GM19035 (cell line): Measurements from ENCODE around the gene PABPN1.
"Not testable (repeated sequence)": the region's sequence is repeated elsewhere in the genome, so short reads cannot be mapped to it uniquely, and the experiment has no call there.

Experiments used
- ATAC-seq: cut with Tn5 transposase; IDR thresholded peaks from one replicate; pipeline ENCODE4 v1.9.1; 2021; ENCODE audit not compliant: unreplicated experiment

Gene PABPN1

DNA sequence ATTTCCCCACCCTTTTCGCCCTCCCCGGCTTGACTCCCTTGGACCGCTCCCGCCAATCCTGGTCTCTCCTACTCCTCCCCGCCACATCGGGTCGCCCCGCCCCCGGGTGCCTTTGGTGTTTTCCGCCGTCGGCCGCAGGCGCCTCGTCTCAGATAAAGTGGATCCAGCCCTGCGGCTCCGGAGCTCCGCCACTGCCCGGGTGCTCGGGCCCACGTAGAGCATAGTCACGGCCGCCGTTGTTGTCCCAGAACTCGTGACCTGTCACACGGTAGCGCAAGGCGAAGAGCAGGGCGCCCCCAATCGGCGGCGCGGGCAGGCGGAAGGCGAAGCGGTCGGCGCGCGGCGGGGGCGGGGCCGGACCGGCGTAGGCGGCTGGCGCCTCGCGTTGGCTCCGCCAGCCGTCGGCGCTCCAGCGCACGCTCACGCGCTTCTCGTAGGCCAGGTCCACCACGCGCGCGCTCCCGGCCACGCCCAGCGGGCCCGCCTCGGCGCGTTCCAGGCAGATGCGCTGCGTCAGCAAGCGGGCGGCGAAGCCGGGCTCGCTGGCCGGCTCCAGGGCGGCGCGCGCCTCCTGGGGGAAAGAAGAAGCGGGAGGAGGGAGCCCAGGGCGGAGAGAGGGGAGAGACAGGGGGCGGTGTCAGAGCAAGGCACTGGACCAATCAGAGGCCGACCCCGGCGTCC lies 19.8 kb upstream of the PABPN1 start:
- peak; percentile 75 for ATAC-seq

DNA sequence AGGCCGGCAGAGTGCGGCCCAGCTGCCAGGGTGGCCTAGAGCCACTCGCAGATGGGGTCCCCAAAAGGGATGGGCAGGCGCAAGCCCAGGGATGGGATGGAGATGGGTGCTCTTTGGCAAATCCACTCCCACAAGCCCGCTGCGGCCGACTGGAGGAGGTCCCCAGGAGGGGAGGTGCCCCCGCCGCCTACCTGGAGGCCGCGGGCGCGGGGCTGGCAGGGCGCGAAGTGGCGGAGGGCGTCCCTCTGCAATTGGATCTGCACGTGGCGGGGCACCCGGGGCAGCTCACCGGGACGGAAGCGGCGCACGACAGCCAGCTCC lies 19.3 kb upstream of the PABPN1 start:
- ATAC-seq: peak; percentile 15

DNA sequence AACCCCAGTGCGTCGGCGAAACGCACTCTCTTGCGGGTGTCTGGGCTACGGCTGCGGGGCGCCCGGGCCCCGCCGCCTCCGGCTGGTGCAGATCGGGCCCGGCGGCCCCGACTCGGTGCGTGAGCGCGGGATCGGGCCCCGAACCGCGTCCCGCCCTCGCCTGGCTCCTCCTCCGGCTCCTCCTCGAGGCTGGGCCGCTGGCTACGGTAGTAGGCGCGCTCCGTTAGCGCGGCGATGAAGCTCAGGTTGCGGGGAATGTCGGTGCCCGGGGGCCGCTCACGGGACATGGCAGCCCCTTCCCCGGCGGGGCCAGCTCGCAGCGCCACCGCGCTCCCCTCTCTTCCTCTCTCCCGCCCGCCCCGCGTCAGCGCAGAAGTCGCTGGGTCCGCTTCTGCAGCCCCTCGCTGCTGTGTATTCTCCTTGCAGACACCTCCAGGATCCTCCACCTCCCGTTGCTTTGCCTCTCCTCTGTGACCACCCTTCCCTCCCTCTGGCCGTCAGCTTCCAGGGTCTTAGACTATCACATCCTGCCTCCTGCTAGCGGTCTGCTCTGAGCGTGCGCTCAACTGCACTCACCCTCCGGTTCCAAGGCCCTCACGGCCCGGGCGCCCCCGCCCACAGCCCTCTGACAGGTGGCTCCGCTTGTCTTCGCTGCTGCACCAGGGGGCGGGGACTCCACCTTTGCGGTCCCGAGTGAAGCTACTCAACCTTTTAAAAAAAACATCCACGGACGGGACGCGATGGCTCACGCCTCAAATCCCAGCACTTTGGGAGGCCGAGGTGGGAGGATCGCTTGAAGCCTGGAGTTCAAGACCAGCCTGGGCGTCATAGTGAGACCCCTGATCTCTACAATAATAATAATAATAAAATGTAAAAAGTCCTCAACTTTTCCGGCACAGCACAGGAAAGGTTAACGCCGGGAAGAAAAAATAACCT lies 18.7 kb upstream of the PABPN1 start, which contains the start of gene PPP1R3E:
PPP1R3E (minus strand) TSS at position 570 of the 936 bp plus-strand sequence; CDS start at position 287, 283 bp downstream.
- peak; percentile 33 for ATAC-seq

DNA sequence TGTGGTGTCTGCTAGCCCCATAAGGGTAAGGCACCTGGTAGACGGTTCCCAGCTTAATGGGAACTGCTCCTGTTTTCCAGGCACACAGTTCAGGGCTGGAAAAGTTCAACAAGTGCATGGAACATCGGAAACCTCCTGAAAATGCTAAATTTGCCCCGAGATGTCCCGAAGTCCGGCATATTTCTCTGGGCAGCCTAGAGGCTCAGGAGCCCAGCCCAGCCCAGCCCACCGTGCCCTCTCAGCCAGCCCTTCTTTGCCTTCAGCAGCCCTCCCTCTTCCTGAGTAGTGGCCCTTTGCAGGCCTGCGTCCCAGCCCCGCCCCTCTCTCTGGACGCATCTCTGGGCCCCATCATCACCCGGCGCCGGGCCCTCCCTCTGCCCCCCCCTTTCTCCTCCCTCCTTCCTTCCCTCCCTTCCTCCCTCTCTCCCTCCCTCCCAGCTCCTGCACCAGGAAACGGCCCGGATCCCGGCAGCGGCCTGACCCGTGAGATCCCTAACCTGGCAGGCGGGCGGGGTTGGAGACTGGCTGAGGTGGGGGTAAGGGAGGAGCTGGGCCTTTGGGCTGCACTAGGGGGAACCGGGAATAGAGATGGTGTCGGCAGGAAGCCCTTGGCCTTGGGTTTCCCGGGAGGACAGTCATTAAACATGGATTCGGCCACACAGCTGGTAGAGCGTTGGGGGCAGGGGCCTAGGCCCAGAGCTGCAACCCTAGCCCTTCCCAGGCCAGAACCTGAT lies 14.7 kb upstream of the PABPN1 start, which contains the start of gene BCL2L2:
BCL2L2 (plus strand) TSS at position 422 of the 734 bp plus-strand sequence. CDS start 935 bp downstream, outside the sequence.
- ATAC-seq: no peak

DNA sequence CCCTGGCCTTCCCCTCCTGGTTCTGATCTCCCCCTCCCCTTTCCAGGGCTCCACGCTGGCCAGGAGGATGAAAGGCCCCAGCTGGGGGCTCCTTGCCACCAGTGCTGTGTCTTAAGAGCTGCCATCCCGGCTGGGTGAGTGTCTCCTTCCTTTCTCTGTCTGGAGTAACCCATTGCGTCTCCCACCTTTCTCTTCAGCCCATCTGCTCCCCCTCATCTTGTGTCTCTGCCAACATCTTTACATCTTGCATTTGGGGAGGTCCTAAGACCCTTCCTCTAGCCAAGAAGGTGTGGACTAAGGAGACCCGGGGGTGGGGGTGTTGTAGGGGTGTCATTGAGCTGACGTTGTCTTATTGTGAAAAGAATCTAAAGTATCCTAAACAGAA lies 14.1 kb upstream of the PABPN1 start:
- ATAC-seq: no peak

DNA sequence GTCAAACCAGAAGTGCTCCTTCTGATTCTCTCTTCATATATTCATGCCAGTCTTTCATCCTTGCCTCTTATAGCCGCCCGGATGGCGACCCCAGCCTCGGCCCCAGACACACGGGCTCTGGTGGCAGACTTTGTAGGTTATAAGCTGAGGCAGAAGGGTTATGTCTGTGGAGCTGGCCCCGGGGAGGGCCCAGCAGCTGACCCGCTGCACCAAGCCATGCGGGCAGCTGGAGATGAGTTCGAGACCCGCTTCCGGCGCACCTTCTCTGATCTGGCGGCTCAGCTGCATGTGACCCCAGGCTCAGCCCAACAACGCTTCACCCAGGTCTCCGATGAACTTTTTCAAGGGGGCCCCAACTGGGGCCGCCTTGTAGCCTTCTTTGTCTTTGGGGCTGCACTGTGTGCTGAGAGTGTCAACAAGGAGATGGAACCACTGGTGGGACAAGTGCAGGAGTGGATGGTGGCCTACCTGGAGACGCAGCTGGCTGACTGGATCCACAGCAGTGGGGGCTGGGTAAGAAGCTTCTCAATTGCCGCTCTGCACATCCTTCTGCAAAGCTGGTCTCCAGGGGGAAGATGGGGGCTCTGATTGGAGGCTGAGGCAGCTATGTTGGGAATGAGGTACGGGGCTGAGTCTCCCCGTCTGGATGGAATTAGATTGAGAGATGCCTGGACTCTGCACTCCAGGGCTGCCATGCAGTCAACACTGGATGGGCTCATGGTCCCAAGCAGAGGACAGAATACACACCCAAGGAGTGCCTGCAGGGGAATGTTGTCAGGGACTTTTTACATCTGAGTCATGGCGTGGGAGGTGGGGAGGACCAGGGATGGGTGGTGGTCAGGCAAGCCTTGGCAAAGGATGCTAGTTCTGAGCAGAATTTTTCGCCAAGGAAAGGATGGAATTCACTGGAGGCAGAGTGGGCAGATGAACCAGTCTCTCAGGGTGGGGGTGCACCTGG lies 13.3 kb upstream of the PABPN1 start:
- no peak for ATAC-seq

DNA sequence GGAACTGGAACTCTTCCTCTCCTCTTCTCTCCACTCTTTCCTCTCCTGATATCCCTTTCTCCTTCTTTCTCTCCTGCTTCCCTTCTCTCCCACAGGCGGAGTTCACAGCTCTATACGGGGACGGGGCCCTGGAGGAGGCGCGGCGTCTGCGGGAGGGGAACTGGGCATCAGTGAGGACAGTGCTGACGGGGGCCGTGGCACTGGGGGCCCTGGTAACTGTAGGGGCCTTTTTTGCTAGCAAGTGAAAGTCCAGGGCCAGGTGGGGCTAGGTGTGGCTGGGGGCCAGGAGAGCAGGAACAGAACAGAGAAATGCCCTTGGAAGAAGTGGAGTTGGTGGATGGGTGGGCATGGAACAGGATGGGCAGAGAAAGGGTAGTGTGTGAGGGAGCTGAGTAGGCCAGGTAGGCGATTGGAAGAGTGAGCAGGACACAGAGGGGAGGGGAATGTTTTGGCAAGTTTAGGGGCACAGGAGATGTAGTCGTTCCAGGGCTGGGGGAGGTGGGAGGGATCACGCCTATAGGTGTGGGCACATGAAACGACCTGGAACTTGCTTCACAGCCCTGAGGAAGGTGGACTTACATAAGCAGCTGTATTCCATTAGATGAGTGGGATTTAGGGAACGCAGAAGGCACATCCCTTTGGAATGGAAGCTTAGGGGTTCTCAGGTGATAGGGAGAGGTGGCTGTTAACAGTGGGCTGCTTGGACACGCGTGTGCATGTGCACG lies 12.4 kb upstream of the PABPN1 start:
- no peak for ATAC-seq

DNA sequence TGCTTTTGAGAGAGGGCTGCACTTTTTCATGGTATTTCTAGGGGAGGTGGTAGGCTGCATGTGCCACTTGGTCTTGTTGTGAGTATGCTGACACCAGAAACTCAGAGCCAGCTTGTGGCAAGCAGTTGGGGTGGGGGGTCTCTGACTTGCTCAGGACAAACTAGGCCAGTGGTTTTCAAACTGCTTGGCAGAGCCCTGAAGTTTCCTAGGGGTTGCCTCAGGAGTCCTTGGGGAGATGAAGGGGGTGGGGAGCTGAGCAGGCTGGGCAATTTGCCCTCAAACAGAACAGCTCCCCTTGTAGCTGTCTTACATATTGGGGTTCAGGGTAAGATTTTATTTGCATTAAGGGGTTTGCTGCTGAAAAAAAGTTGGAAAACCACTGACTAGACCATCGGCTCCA lies 10.7 kb upstream of the PABPN1 start:
- ATAC-seq: no peak

DNA sequence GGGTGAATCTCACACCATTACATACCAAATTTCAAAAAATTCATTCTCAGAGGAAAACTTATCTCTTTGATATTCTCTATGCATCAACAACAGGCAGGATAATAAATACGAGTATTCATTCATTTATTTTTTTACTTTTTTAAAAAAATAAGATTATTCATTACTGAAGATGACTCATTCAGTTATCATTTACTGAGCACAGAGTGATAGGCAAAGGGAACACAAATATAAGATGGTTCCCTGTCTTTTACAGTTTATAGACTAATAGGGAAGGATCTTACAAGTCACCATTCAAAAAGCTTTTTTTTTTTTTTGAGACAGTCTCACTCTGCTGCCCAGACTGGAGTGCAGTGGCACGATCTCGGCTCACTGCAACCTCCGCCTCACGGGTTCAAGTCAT lies 5.0 kb upstream of the PABPN1 start:
- no peak for ATAC-seq

DNA sequence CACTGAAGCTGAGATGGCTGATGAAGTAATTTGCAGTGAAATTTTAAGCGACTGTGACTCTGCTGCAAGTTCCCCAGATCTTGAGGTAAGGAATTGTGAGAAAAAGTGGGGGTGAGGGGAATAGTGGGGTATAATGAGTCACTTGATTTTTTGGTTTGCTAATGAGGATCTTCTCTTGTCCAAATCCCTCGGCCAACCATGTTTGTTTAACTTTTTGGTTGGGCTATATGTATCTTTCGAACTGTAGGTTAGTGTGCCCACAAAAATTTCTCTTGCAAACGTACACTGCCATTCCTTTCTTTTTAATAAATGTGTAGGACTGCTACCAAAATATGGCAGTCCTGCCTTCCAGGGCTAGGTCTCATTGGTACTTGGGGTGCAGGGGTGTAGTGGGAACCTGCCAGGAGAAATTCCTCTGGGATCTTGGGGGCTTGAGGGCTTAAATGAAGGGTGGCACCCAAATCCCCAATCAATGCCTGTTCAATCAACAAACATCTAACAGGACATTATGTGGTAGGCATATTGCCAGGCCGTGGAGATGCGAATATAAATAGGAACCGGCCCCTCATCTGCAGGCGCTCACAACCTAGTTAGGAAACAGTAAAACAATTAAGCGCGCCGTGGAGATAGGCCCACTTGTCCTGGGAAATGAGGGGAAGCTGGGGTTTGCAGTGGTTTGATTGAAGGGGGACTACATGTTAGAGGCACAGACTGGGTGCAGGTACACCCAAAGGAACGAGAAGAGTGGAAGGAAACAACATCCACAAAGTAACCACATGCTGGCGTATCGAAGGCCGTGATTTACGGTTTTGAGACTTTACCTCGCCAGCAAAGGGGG lies 1.3 kb upstream of the PABPN1 start:
- ATAC-seq: no peak

DNA sequence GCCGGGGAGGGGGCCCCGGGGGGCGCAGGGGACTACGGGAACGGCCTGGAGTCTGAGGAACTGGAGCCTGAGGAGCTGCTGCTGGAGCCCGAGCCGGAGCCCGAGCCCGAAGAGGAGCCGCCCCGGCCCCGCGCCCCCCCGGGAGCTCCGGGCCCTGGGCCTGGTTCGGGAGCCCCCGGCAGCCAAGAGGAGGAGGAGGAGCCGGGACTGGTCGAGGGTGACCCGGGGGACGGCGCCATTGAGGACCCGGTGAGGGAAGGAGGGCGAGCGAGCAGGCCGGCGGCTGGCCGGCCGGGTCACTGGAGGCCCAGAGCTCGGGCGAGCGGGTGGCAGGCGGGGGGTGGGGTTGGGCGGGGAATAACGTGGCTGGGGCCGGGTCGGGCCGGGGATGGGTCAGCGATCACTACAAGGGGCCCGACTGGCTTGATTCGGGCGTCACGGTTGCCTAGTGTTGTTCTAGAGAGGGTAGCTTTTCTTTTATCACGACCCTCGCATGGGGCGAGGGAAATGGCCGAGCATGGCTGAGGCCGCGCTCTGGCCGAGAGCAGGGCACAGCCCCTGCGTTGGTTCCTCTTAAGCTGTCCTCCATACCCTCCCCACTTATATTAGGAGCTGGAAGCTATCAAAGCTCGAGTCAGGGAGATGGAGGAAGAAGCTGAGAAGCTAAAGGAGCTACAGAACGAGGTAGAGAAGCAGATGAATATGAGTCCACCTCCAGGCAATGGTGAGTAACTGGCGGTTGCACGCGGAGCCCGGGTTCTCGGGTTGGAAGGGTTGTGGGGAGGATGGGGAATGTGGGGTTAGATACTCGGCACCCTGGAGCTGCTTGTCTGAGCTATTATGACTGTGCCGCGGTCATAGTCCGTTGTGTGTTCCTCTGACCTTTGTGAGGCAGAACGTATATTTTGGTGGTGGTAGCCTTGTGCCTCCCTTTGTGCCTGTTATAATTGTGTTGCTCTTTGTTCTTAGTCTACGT lies 603 bp downstream of the PABPN1 start:
- ATAC-seq: peak; percentile 19

DNA sequence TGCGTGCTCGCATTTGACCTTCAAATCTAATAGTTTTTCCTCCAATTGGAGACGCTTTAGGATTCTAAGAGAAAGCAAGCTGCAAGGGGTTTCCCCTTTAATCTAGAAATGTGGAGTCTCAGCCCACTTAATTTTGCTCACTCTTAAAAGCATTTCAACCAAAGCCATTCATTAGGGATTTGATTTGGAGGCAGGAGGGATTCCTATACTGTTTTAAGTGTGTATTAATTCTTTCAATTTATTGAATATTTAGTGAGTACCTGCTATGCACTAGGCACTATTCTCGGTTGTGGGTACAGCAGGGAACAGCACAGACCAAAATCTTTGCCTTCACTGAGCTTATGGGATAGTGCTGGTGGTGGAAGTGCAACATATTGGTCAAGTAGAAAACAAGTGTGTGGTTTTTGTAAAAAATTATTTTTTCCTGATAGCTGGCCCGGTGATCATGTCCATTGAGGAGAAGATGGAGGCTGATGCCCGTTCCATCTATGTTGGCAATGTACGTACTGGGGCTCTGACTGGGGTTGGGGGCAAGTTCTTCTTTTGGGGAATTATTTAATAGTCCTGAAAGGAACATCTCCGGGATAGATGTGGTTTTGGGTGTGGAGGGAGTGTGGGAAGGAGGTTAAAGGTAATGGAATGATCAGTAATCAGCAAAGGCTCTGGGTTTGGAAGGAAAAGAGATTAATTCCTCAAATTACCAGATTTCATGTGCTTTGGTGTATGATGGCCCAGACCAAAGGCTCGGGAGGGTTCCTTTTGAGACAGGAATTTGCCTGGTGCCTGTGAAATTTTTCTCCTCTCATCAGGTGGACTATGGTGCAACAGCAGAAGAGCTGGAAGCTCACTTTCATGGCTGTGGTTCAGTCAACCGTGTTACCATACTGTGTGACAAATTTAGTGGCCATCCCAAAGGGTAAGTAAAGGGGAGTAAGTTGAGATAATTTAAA lies 1.6 kb downstream of the PABPN1 start:
- ATAC-seq: no peak

DNA sequence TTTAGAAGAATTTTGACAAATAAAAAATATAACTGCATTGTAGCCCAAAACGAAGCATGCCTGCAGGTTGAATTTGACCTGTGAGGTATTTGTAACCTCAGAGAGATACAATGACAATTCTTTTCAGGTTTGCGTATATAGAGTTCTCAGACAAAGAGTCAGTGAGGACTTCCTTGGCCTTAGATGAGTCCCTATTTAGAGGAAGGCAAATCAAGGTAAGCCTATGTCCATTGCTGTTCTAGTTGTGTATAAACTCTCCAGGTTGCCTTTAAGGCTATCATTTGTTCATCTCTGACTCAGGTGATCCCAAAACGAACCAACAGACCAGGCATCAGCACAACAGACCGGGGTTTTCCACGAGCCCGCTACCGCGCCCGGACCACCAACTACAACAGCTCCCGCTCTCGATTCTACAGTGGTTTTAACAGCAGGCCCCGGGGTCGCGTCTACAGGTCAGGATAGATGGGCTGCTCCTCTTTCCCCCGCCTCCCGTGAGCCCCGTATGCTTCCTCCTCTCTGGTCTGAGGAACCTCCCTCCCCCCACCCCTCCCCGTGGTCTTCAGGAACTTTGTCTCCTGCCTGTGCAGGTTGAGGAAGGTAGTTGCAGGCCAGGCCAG lies 2.7 kb downstream of the PABPN1 start:
- no peak for ATAC-seq

DNA sequence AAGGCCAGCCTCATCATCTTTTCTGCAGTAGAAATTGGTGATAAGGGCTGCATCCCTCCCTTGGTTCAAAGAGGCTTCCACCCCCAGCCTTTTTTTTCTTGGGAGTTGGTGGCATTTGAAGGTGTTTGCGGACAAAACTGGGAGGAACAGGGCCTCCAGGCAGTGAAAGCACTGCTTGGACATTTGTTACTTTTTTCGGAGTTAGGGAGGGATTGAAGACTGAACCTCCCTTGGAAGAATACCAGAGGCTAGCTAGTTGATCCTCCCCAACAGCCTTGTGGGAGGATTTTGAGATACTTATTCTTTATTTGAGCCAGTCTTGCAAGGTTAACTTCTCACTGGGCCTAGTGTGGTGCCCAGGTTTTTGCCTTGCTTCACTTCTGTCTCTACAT lies 3.2 kb downstream of the PABPN1 start:
- ATAC-seq: no peak

DNA sequence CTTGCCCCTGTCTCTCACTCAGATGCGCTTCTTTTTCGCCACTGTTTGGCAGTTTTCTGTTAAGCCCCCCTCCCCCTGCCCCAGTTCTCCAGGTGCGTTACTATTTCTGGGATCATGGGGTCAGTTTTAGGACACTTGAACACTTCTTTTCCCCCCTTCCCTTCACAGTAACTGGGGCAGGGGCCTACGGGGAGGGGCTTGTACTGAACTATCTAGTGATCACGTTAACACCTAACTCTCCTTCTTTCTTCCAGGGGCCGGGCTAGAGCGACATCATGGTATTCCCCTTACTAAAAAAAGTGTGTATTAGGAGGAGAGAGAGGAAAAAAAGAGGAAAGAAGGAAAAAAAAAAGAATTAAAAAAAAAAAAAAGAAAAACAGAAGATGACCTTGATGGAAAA lies 3.7 kb downstream of the PABPN1 start:
- no peak for ATAC-seq

DNA sequence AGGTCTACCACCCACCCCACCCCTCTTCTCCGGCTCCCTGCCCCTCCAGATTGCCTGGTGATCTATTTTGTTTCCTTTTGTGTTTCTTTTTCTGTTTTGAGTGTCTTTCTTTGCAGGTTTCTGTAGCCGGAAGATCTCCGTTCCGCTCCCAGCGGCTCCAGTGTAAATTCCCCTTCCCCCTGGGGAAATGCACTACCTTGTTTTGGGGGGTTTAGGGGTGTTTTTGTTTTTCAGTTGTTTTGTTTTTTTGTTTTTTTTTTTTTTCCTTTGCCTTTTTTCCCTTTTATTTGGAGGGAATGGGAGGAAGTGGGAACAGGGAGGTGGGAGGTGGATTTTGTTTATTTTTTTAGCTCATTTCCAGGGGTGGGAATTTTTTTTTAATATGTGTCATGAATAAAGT lies 4.5 kb downstream of the PABPN1 start:
- not testable (repeated sequence) for ATAC-seq
